CD4-positive, alpha-beta T cell treated with Interferon gamma for 1 hour (primary cell): ENCODE measurements around the gene AKR1A1.
"Not testable (repeated sequence)": the region's sequence is repeated elsewhere in the genome, so short reads cannot be mapped to it uniquely, and the experiment has no call there.

Experiments
- DNase-seq: peaks from one replicate; pipeline ENCODE4 v3.0.0-alpha.2; 2020

AKR1A1 gene

GRCh38 chr1:45570631-45571030 lies 20.0 kb downstream of the AKR1A1 start:
- no peak for DNase-seq

DNA sequence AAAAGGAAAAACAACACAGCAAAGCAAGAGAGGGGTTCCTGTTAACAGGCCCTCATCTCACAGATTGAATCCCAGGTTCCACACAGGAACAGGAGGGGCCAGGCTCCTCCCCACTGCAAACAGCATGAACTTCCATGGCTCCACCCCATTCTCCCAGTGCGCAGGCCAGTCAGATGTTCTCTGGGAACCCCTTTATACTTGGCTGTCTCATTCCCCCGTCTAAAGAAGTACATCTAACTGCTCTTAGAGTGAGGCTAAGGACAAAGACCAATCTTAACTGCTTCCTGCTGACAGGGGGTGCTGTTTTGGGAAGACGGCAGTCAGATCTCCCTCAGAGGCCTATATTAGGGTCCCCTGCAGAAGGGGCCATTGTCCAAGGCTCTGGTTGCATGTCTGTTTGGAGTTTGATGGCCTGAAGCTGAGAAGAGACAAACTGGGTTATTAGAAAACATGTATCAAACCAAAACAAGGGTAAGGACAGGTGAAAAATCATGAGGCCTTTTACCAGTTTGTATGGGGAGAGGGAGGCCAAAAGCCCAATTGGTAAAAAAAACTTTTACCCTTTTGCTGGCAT lies 22.7 kb downstream of the AKR1A1 start:
- no peak for DNase-seq

DNA sequence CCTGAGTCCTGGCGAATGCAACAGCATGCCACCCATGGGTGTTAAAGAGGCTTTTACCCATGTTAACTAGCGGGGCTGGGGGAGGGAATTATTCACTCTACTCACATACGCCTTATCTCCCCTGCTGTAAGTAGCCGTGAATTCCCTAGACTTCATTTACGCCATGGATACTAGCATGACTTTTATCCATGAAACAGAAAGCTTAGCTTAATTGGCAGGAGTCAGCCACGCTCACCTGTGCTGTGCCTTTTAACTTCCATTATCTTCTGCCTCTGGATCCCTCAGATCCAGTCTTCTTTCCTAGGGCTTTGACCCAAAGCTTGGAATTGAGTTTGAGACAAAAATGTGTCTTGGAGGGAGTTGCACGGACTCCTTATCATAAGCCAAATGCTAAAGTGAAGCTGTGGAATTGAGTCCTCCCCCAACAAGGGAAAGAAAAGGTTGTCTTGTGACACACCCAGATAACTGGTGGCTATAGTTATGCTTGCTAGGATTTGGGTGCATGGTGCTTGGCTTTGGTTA lies 23.5 kb downstream of the AKR1A1 start:
- DNase-seq, result no peak

DNA sequence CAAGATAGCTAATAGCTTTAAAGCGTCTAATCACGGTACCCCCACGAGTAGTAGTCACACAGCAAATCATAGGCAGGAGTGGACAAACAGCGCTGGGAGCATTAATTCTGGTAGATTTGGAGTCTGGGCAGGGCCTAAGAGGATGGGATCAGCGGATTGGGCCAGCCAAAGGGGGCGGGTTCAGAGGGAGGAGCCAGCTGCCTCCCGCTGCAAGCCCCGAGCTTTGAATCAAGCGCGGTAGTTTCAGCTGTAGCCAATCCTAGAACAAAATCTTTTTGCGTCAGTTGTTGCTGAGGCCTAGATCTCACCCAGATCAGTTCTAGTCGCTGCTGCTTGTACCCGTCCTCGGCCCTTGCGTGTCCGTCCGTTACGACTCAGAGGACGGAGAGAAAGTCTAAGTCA lies 32.6 kb downstream of the AKR1A1 start:
- peak; percentile 97 for DNase-seq

DNA sequence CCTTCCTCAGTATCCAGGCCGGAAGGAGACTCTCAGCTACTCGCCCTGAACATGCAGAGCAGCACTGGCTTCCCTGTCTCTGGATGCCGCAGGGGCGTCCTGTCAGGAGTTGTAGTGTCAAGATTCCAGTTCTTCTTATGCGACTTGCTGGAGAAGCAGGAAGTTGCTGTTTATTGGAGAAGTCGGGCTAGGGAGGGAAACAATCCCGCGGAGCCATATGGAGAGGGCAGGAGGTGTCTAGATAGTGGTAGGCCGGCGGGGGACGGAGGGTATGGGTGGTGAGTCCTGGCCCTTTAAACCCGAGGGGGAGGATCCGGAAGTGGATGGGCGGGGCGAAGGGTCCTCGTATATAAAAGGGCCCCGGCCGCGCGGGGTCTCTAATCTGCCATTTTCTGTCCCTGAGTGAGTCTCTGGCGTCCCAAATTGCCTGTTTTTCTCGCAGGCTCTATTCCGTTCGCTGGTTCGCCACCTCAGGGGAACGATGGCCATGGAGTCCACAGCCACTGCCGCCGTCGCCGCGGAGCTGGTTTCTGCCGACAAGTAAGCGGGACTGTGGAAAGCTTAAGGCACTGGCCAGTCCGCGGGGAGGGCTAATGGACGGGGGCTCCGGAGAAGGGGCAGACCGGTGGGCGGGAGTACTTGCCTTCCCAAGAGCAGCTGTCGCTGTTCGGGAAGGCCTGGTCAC lies 33.2 kb downstream of the AKR1A1 start, which contains the start of gene NASP:
Gene NASP (plus strand): TSS at position 376 of the 685 bp plus-strand sequence. CDS start 106 bp downstream, at position 482.
- peak; percentile 87 for DNase-seq

DNA sequence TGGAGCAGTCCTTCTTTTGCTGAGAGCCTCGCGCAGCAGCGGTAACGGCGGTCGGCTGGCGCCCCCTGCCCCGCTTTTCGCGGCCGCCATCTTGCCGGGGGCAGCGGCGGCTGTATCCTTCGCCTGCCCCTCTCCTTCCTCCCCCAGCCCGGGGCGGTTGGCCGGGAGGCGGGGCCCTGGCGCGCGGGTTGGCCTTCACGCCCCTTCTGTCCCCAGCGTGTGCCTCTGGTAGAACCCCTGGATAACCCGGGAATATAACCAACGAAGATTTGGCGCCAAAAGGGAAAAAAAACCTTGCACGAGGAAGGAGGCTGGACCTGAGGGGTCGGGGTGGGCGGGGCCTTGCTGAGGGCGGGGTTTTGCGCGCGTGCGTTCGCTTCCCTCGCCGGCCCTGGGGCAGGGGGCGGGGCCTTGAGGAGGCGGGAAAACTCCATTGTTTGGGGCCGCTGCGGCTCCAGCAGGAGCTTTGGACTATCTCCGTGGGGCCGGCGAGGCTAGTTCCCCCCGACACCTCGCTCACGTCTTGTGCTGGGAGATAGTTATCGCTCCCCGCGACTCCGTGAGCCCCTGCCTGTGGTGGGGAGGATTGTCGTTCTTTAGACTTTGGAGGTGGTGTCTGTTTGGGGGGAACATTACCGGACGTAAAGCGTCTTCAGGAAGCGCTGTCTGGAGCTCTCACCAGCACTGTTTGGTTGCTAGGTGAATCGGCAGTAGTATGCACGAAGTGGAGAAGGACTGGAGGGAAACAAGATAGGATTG lies 33.9 kb downstream of the AKR1A1 start:
- DNase-seq, result peak; percentile 81

- no peak for DNase-seq
These were observed 34.4 kb downstream of the AKR1A1 start for GRCh38 chr1:45585110-45585426.

GRCh38 chr1:45585496-45586075 lies 35.0 kb downstream of the AKR1A1 start:
- DNase-seq, result no peak

DNA sequence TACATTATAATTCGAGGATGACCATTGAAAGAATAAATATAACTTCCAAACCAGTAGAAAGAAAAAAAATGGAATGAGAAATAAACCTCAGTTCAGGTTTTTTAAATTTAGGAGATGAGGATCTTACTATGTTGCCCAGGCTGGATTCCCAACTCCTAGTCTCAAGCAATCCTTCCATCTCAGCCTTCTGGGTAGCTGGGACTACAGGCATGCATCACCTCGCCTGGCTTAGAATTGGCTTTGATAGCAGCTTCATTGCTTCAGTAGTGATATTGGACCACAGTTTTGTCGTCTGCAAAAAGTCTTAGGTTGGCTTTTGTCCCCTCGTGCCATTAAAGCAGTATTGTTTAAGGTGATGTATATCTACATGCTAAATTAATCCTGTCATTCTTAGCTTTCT lies 36.1 kb downstream of the AKR1A1 start:
- DNase-seq, result no peak

DNA sequence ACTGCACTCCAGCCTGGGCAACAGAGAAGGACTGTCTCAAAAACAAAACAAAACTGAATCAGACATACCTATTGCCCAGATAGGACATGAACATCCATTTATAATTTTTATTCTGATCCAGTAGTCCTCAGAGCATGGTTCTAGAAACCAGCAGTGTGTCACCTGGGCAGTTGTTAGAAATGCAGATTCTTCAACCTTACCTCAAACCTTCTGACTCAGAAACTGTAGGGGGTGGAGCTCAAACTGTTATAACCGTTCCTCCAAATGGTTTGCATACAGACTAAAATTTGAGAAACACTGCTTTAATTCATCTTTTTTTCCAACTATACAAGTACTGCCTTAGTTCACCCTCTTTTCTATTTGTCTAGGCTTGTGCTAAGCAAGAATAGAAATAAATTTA lies 39.2 kb downstream of the AKR1A1 start:
- DNase-seq, result no peak

DNA sequence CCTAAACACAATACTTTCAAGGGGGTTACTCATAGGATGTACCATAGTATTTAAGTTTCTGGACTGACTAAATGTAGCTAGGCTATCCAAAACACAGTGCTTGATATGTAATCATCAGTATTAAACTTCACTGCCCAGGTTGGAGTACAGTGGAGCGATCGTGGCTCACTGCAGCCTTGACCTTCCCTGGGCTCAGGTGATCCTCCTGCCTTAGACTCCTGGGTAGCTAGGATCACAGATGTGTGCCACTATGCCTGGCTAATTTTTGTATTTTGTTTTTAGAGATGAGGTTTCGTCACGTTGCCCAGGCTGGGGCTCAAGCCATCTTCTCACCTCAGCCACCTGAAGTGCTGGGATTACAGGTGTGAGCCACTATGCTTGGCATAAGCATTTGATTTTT lies 43.8 kb downstream of the AKR1A1 start:
- DNase-seq, result no peak

DNA sequence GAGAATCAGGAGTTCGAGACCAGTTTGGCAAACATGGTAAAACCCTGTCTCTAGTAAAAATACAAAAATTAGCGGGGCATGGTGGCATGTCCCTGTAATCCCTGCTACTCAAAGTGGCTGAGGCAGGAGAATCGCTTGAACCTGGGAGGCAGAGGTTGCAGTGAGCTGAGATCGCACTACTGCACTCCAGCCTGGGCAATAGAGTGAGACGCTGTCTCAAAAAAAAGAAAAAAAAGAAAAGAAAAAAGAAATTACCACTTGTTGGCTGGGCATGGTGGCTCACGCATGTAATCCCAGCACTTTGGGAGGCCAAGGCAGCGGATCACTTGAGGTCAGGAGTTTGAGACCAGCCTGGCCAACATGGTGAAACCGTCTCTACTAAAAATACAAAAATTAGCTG lies 46.1 kb downstream of the AKR1A1 start:
- DNase-seq, result not testable (repeated sequence)

- no peak for DNase-seq
These were observed 53.6 kb downstream of the AKR1A1 start for GRCh38 chr1:45604239-45604638.

DNA sequence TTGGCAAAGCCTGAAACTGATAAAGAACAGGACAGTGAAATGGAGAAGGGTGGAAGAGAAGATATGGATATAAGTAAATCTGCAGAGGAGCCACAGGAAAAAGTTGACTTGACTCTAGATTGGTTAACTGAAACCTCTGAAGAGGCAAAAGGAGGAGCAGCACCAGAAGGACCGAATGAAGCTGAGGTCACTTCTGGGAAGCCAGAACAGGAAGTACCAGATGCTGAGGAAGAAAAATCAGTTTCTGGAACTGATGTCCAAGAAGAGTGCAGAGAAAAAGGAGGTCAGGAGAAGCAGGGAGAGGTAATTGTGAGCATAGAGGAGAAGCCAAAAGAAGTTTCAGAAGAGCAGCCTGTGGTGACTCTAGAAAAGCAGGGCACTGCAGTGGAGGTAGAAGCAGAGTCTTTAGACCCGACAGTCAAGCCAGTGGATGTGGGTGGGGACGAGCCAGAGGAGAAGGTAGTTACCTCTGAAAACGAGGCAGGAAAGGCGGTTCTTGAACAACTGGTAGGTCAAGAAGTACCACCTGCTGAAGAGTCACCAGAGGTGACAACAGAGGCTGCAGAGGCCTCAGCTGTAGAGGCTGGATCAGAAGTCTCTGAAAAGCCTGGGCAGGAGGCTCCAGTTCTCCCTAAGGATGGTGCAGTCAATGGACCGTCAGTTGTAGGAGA lies 56.9 kb downstream of the AKR1A1 start:
- DNase-seq, result peak; percentile 9

GRCh38 chr1:45608175-45609156 lies 57.8 kb downstream of the AKR1A1 start:
- peak; percentile 33 for DNase-seq

GRCh38 chr1:45610589-45611226 lies 60.1 kb downstream of the AKR1A1 start:
- DNase-seq, result no peak

- DNase-seq, result no peak
These were observed 62.4 kb downstream of the AKR1A1 start for GRCh38 chr1:45612941-45613579.

DNA sequence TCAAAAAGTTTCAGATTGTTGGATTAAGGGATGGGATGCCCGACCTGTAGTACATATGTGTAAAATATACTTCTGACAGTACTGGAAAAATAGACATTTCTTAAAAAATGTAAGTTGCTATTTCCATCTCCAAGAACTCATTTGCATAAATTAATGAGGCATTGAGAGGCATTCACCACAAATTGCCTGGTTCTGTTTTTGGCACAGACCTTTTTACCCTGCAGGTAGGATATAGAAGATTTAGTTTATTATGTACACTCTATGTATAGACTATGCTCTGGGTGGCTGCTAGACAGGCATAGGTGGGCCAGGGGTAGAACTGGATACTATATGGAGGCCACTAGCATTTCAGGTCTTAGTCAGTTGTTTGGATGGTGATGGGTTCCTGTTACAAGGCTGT lies 65.3 kb downstream of the AKR1A1 start:
- DNase-seq, result no peak

DNA sequence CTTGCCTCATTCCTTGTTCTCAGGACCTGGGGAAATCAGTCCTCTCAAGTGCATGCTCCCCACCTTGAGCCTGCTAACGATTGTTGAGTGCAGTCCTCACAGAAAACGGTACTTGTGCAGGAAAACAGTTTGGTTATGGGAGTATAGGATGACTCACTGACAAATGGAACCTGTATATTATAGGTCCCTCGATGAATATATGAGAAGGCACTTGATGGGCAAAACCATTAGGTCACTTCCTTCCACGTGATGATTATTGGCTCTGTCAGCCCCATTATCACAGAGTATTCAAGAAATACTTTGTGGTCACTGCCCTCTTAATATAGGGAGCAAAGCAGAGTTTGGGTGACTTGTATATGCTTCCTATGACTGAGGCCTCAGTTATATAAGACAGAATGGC lies 67.0 kb downstream of the AKR1A1 start:
- no peak for DNase-seq

DNA sequence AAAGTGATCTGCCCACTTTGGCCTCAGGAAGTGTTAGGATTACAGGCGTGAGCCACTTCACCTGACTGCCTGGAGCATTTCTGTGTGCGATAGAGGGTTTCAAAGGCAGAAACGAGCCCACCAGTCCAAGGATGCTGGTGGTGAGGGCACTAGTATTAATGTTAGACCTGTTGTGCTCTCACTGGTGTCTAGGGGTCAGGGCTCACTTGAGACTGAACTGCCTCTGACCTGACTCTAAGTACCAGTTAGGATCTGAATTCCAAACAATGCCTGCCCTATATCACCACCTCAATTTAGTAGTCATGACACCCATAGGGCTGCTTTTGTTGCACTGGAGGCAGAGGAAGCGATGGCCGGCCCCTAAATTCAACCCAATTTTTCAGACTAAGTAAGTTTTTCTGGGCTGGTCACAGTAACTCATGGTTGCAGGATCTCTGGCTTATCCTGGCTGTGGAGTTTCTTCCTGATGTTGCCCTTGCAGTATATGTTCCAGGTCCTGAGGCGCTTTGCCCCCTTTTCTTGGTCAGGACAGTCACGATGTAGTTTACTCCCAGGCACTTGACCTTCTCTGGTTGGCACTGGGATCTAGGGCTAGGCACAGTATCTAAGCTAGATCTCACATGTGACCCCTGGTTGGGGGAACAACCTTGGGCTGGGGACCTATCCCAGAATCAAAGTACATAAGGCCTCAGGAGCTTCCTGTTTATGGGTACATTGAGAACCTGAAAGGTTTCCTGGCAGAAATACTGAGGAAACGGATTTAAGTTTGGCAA lies 68.7 kb downstream of the AKR1A1 start:
- no peak for DNase-seq
